GM21515 (cell line): ENCODE data around the gene THEM4.
"Not testable (repeated sequence)": the region's sequence is repeated elsewhere in the genome, so short reads cannot be mapped to it uniquely, and the experiment has no call there.

ENCODE experiments used
- ATAC-seq: cut with Tn5 transposase; IDR thresholded peaks from one replicate; pipeline ENCODE4 v1.9.1; 2021; ENCODE audit not compliant: unreplicated experiment

THEM4 gene

GRCh38 chr1:151935154-151935553 lies 25.8 kb upstream of the THEM4 start:
- ATAC-seq, result no peak

- no peak for ATAC-seq
Observed at GRCh38 chr1:151934048-151934493, 24.8 kb upstream of the THEM4 start.

- ATAC-seq, result no peak
Observed at GRCh38 chr1:151924691-151925587, 15.6 kb upstream of the THEM4 start.

- ATAC-seq, result no peak
Observed at GRCh38 chr1:151923422-151923821, 14.1 kb upstream of the THEM4 start.

- no peak for ATAC-seq
Observed at GRCh38 chr1:151920149-151920548, 10.8 kb upstream of the THEM4 start.

GRCh38 chr1:151918819-151919610 lies 9.7 kb upstream of the THEM4 start:
- no peak for ATAC-seq

GRCh38 chr1:151918156-151918555 lies 8.8 kb upstream of the THEM4 start:
- no peak for ATAC-seq

- ATAC-seq, result no peak
Observed at GRCh38 chr1:151916726-151917370, 7.5 kb upstream of the THEM4 start.

- ATAC-seq, result no peak
Observed at GRCh38 chr1:151915061-151915686, 5.9 kb upstream of the THEM4 start.

- ATAC-seq, result no peak
Observed at GRCh38 chr1:151914076-151914475, 4.8 kb upstream of the THEM4 start.

GRCh38 chr1:151912973-151913372 lies 3.7 kb upstream of the THEM4 start:
- no peak for ATAC-seq

- no peak for ATAC-seq
Observed at GRCh38 chr1:151908228-151908691, 1.1 kb downstream of the THEM4 start.

- ATAC-seq, result no peak
Observed at GRCh38 chr1:151907363-151908139, 1.8 kb downstream of the THEM4 start.

GRCh38 chr1:151906324-151906645 lies 3.0 kb downstream of the THEM4 start:
- ATAC-seq, result not testable (repeated sequence)

GRCh38 chr1:151905443-151906323 lies 3.6 kb downstream of the THEM4 start:
- not testable (repeated sequence) for ATAC-seq

GRCh38 chr1:151905070-151905442 lies 4.3 kb downstream of the THEM4 start:
- no peak for ATAC-seq

- no peak for ATAC-seq
Observed at GRCh38 chr1:151902858-151903257, 6.5 kb downstream of the THEM4 start.

GRCh38 chr1:151900804-151901203 lies 8.5 kb downstream of the THEM4 start:
- ATAC-seq, result not testable (repeated sequence)

GRCh38 chr1:151898519-151898991 lies 10.8 kb downstream of the THEM4 start:
- no peak for ATAC-seq
